Stimulated activated CD4-positive, alpha-beta T cell treated with anti-CD3 and anti-CD28 coated beads, Interleukin-4, amount 100 ng/mL, for 24 hours (primary cell): Measurements from ENCODE around the gene FTCD.
"Not testable (repeated sequence)": the region's sequence is repeated elsewhere in the genome, so short reads cannot be mapped to it uniquely, and the experiment has no call there.

Experiments
- DNase-seq: peaks from one replicate; pipeline ENCODE4 v3.0.0-alpha.2; 2020

Gene FTCD

DNA sequence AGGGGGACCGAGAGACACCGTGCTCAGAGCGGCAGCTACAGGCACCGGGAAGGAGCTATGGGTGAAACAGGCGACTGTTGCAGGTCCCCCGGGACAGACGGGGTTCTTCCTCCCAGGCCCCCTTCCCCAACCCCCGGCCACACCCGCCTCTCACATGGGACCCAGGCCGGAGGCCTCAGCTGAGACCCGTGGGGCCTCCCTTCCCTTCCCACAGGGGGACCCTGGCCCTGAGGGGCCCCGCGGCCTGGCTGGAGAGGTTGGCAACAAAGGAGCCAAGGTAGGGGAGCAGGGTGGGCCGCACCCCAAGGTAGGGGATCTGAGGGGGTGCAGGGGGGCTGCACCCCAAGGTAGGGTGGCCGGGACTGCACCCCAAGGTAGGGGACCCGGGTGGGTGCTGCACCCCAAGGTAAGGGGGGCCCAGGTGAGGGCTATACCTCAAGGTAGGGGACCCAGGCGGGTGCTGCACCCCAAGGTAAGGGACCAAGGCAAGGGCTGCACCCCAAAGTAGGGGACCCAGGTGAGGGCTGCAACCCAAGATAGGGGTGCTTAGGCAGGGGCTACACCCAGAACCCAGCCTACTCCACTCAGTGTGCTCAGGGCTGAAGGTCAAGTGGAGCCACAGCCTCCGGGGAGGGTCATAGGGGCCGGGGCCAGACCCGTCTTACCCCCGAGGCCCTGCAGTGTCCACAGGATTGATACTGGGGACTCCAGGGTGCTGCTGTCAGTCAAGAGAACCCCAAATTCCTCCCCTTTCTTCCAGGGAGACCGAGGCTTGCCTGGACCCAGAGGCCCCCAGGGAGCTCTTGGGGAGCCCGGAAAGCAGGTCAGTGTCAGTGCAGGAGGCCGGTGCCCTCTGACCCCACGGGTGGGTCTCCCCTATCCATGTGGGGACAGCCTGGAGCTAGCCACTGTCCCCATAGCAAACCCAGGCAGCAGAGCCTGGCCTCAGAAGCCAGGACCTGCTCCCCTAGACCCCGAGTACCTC is 34.8 kb downstream of the FTCD start:
- DNase-seq: no peak

- DNase-seq: no peak
These were observed 35.6 kb downstream of the FTCD start for GRCh38 chr21:46119637-46120271.

- no peak for DNase-seq
These were observed 36.2 kb downstream of the FTCD start for GRCh38 chr21:46119144-46119636.

DNA sequence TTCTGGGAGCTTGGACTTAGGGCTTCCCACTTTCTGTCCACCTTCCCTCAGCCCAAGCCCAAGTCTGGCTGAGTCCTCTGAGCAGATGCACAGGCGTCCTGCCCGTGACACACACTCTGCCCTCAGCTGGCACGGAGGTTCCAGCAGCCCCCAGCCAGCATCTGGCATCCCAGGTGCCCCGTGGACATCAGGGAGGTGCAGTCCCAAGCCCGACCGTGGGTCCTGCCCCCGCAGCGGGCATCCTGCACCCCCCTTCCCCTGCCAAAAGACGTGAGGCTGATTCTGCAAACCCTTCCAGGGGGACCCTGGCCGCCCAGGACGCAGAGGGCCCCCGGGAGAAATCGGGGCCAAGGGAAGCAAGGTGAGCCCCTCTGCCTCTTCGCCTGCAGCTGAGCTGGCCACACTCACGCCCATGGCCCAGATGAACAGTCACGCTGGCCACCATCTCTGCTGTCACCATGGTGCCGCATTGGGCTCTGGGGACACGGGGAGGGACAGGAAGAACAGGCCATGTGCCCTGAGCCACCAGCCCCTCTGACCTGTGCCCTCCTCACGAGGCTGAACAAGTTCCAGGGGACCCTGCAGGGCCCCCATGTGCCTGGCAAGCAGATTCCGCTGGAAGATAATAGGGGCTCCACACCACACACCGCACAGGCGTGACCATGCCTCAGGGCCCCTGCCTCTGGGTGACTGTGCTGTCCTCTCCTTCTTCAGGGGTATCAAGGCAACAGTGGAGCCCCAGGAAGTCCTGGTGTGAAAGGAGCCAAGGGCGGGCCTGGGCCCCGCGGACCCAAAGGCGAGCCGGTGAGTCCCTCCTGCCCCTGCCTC is 36.8 kb downstream of the FTCD start:
- DNase-seq: no peak

DNA sequence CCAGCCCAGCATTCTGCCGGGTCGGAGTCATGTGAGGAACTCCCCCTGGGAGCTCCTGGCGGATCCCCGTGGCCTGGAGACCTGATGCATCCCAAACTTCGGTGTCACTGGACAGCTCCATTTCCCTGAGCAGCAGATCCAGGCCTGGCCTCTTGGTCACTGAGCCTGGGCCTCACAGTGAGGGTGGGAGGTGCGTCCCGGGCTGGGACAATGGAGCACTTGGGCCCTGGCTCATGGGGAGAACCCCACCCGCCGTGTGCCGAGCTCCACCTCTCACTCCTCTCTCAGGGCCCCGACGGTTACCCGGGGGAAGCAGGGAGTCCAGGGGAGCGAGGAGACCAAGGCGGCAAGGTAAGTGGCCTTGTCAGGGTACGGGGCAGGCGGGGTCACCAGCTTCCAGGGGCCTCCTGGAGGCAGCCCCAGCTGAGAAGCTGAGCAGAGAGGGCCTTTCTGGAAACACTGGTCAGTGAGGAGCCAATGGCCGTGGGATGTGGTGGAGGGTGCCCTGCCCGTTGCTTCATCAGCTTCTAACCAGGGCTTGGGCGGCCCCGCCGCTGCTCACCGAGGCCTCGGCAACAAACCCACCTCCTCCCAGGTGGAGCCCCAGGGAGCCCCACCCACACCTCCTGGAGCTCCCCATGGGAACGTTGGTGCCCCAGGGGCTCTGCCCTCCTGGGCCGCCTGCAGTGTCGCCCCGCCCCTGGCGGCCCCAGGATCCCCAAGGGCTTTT is 37.6 kb downstream of the FTCD start:
- DNase-seq: no peak

DNA sequence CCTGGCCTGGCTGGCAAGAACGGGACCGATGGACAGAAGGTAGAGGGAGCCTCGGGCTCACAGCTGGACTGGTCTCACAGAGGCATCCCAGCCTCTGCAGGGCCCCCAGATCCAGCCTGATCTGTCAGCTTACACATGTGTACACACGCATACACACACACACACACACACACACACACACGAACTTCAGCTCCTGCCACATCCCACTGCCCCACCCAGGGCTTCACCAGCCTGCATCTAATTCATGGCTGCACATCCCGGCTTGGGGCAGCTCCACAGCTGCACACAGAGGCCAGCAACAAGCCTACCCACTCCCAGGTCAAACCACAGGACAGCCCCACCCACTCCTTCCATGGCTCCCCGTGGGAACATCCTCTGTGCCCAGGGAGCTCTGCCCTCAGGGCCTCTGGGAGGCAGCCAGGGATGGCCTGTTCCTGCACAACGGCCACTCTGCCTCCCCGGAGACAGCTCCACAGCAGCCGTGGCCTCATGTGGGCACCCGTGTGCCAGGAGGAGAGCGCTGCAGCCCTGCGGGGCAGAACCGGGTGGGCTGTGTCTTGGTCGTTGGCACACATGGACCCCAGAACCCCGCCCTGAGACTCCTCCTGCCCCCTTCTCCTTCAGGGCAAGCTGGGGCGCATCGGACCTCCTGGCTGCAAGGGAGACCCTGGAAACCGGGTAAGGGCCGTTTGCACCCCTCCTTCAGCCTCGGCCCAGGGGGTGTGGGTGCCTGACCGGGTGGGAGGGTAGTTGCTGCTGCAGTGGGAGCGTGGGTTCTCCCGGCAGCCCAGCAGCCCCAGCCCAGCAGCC is 38.4 kb downstream of the FTCD start:
- no peak for DNase-seq

- no peak for DNase-seq
These were observed 39.1 kb downstream of the FTCD start for GRCh38 chr21:46116189-46116775.

GRCh38 chr21:46115441-46116188 is 39.8 kb downstream of the FTCD start:
- DNase-seq: no peak

DNA sequence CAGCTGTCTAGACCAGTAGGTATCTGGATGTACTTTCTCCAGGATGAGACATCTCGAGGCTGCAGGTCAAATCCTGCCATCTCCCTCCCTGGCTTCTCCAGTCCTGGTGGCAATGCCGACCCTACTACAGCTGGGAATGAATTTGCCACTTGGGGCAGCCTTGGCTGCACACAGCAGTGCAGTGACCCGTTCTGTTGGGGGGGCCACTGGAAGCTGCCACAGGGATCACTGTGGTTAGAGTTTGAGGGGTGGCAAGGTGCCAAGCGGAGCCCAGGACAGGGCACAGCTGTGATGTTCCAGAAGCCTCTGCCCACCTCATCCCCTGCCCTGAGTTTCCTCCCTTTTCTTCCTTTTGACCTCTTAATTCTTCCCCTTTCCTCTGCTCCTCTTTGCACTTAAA is 40.4 kb downstream of the FTCD start:
- DNase-seq: no peak

- no peak for DNase-seq
These were observed 41.7 kb downstream of the FTCD start for GRCh38 chr21:46113497-46114176.

- DNase-seq: no peak
These were observed 42.6 kb downstream of the FTCD start for GRCh38 chr21:46112725-46113215.

DNA sequence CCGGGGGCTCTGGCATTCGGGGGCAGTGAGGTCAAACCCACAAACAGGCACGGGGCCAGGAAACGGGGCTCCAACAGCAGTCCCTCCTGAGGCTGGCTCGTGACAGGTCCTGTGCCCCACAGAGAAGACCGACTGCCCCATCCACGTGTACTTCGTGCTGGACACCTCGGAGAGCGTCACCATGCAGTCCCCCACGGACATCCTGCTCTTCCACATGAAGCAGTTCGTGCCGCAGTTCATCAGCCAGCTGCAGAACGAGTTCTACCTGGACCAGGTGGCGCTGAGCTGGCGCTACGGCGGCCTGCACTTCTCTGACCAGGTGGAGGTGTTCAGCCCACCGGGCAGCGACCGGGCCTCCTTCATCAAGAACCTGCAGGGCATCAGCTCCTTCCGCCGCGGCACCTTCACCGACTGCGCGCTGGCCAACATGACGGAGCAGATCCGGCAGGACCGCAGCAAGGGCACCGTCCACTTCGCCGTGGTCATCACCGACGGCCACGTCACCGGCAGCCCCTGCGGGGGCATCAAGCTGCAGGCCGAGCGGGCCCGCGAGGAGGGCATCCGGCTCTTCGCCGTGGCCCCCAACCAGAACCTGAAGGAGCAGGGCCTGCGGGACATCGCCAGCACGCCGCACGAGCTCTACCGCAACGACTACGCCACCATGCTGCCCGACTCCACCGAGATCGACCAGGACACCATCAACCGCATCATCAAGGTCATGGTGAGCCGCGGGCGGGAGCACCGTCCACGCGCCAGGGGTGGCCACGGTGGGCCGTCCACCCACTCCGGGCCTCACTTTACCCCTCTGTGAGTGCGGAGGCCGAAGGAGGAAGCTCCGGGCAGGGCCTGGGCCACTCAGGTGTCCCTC is 43.3 kb downstream of the FTCD start:
- no peak for DNase-seq

DNA sequence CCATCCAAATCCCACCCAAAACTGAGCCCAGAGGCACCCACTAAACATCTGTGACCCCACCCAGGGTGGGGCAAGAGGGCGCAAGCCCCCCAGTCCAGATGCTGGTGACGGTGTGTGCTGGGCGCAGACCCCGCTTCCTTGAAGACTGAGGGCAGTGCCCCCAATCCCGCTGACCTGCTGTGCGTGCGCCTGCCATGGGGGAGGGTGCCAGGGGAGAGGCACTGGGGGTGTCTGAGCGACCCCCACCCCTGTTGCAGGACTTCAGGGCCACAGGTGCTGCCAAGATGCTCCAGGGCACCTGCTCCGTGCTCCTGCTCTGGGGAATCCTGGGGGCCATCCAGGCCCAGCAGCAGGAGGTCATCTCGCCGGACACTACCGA is 44.2 kb downstream of the FTCD start:
- no peak for DNase-seq

DNA sequence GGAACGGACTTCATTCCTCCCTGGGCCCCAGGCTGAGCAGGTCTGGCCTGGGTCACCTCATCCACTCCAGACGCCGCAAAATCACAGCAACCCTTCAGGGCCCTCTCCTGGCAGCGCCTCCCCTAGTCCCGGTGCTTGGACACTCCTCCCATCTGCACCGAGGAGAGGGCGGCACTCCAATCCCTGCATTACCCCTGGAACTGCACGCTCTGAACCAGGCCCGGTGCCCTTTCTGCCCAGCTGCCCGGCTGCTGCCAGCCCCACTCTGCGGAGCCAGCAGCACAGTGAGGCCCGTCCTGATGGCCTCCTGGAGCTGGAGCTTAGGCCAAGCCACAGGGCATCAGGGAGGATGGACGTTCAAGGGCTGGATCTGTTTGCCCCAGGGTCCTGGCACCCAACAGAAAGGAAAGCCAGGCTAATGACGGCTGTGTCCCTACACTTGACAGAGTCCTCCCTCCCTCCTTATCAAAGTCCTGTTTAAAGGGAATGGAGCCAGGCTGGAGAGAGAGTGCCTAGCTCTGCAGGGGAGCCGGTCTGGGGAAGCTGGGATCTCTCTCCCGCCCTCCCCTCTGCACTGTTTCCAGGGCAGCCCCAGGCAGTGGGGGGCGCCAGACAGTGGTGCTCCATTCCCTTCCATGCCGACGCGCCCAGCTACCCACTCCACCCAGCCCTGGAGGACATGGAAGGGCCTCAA is 44.7 kb downstream of the FTCD start:
- DNase-seq: no peak

DNA sequence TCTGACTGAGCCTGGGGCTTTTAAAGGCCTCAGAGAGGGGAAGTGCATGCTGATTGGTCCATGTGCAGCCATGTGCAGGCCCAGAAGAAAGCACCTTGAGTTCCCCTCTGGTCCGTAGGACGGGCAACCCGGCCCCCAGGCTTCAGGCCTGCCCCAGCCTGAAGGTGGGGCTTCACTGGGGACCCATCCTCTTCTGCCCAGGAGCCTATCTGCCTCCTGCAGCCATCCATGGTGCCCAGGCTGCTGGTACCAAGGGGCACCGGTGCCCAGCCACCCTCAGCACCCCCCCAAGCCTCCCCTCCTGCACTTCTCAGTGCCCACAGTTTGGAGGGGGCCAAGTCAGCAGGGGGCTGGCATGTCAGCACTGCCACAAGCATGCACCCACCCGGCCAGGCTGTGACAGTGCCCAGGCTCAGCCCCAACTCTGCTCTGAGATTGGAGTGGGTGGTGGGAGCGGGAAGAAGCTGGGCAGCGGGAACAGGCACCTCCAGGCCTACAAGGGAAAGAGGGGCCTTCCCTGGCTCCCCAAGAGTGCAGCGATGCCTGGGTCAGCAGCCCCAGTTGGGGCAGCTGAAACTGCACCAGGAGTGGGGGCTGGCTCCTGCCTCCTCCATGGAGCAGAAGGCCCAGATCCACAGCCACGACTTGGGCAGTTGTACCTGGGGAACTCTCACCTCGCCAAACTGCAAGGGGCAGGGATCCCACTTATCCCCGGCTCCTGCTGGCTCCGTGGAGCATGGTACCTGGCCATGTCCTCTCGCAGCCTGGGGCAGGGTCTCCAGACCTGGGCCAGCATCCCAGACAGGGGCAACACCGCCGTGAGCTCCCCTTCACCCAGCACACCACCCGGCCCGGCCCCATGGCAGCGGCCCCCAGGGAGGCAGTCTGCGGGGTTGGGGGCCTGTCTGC is 45.8 kb downstream of the FTCD start:
- DNase-seq: no peak

- DNase-seq: no peak
These were observed 46.5 kb downstream of the FTCD start for GRCh38 chr21:46108827-46109312.

DNA sequence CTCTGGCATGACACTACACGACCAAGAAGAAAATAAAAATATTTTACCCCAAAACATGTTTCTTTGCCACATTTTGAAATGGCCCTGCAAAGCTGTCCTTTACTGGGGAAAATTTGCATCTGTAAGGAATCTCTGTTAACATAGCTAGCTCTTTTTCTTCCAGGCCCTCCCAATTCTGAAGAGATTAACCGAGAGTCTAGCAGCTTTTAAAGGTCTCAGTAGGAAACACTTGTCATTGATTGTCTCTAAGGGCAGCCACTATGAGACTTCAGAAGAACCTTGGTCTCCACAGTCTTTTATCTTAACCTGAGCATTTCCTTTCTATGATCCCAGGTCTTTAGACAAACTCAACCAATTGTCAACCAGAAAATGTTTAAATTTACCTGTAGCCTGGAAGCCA is 48.0 kb downstream of the FTCD start:
- DNase-seq: not testable (repeated sequence)
